Left cardiac atrium (tissue), 4 donors: ENCODE results near the gene MATN4. TPM values are rescaled to one million over a fixed set of nuclear protein-coding genes. Genes with fewer than 3 reads are reported as not detected.

ENCODE experiments used
- ATAC-seq, 2 donors: fragments of 200-7000 bp; cut with Tn5 transposase; one replicate each; pipeline ENCODE4 v1.9.1; 2020; ENCODE audit warnings: mild to moderate bottlenecking in 2 of 2, moderate library complexity in 2 of 2
- DNase-seq: peaks from one replicate; pipeline ENCODE4 v3.0.0-alpha.2; 2020
- intact Hi-C, 2 donors: fragments of 100-400 bp; cut with DNase I; formaldehyde crosslinking; loops; one replicate each; pipeline versions ENCODE4 v1.14.1 to v1.15.1; 2022 to 2023
- total RNA-seq, 2 donors: library from RNA; stranded (reverse); fragmentation: NEBNext Ultra II Directional; extraction: Animal tissue kit (Norgen Biotek cat#: 25700); gene quantifications; one replicate each; pipeline ENCODE4 v1.2.1, GENCODE V29; 2021
- donor health status: DM: no; HTN: yes; CAD: no.
- donor health status: DM: no; HTN: yes; CAD: no; lungs with severe emphysema.
- donor health status: DM: yes; HTN: yes; CAD: no.
- donor health status: Dilated cardiomyopathy.

The MATN4 gene
- total RNA-seq, 2 donors from 2014 or later = not detected

DNA sequence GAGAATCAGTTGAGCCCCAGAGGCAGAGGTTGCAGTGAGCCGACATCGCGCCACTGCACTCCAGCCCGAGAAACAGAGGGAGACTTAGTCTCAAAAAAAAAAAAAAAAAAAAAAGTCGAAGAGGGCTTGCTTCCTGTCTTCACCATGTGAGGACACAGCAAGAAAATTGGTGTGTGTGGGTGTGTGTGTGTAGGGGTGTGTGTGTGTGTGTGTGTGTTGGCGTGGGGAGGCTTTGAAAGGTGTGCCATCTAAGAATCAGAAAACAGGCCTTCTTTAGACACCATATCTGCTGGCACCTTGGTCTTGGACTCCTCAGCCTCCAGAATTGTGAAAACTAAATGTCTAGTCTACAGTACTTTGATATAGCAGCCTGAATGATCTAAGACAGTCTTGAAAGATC is 8.3 kb downstream of the MATN4 start:
- DNase-seq (no peak), ATAC-seq (no peak)
- intact Hi-C loops = loop anchor here in 1 of 2 donors (10.0 kb wide), 1 partner anchor 205 kb away; no protein-coding TSS in a partner anchor

GRCh38 chr20:45297786-45298497 is 10.2 kb downstream of the MATN4 start:
- DNase-seq (no peak), ATAC-seq (no peak)
- intact Hi-C loops = loop anchor here in 1 of 2 donors (10.0 kb wide), 1 partner anchor 203 kb away; no protein-coding TSS in a partner anchor

- ATAC-seq = no peak
- intact Hi-C loops = loop anchor here in 1 of 2 donors (10.0 kb wide), 1 partner anchor 200 kb away; no protein-coding TSS in a partner anchor
- no peak for DNase-seq
Observed at GRCh38 chr20:45294659-45295058, 13.4 kb downstream of the MATN4 start.

DNA sequence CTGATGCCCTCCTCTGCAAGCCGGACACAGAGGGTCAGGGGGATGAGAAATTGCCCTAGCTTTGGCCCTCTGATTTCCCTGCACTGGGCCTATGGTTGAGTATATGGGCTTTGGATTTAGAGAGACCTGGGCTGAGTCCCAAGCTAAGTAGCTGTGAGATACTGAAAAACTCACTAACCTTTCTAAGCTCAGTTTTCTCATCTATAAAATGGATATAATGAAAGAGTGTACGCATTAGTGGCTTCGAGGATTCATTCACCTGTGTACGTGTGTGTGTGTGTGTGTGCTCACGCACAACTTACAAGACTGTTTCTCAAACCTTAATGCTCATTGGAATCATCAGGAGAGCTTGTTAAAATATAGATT is 14.1 kb downstream of the MATN4 start:
- no peak for ATAC-seq
- intact Hi-C loops = loop anchor here in 1 of 2 donors (10.0 kb wide), 1 partner anchor 199 kb away; no protein-coding TSS in a partner anchor
- DNase-seq = no peak

DNA sequence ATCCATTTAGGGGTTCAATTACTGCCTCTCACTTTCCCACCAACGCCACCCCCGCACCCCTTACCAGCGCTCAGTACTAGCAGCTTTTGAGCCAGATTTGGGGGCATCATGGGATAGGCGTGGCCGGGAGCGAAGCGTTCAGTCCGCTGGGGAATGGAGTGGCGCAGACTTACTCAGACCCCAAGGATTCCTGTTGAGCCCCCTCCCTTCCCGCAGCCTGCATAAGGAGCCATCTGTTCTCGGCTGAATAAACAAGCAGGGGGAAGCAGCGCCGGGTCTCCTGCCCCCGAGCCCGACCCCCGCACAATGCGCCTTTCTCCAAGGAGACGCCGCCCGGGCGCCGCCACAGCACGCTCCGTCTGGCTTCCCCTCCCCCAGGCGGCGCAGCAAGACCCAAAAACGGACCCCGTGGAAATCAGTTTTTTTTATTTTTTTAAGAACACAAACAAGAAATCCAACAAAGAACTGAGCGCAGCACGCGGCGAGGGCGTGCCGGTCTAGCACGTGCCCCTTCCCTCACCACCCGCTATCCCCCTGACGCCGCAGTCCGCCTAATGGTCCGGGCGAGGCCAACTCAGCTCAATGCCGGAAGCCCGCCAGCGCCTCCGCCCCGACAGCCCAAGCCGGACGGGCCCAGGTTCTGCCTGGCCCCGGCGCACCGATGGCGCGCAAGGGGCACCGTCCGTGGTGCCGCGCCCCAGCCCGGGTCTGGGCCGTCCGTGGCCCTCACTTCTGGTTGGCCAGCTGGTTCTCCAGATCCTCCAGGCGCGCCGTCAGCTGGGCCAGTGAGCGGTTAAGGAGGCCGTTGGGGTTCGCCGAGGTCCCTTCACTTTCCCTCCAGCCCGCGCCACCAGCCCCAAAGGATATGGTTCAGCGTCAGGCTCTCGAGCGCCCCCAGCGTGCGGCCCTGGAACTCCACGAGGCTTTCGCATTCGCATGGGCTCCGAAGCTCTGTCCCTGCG is 14.8 kb downstream of the MATN4 start:
- ATAC-seq (peak; percentile 80 to 91), DNase-seq (peak; percentile 88)
- intact Hi-C loops = loop anchor here in 1 of 2 donors (10.0 kb wide), 1 partner anchor 199 kb away; no protein-coding TSS in a partner anchor

GRCh38 chr20:45292343-45292742 is 15.8 kb downstream of the MATN4 start:
- ATAC-seq = no peak
- intact Hi-C loops = loop anchor here in 1 of 2 donors (10.0 kb wide), 1 partner anchor 198 kb away; no protein-coding TSS in a partner anchor
- no peak for DNase-seq

- intact Hi-C loops = loop anchor here in 1 of 2 donors (2.0 to 10.0 kb wide), 2 partner anchors 197 to 281 kb away; no protein-coding TSS in a partner anchor
Observed at GRCh38 chr20:45291526-45291925, 16.6 kb downstream of the MATN4 start.

DNA sequence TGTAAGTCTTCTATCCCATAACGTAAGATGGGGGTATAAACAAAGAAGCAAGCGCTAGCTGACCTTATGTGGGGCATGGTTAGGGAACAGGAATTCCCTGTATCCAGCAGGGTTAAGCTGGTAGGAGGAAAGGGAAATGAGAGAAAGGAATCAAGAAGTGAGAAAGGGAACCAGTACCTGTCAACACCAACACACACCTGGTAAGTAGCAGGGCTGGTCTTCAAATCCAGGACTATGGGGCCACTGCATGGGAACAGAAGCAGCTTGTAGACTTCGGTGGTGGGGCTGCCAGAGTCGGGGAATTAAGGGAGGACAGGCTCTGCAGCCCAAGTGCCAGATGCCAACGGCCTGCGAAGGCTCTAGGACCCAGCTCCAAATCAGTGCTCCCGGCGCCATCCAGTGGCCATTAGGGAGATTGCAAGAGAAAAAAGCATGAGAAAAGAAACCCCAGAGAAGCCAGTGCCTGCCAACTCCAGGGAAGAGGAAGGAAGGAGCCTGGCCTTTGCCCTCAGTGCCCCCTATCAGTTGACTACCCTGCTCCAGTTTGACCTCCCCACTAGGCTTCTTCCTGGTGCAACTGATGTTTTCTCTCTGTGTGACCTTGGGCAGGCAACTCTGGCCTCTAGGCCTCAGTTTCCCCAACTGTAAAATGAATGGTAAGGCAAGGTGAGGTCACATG is 17.3 kb downstream of the MATN4 start:
- intact Hi-C loops = loop anchor here in 1 of 2 donors (2.0 to 10.0 kb wide), 2 partner anchors 196 to 280 kb away; no protein-coding TSS in a partner anchor
- peak; percentile 62 to 66 for ATAC-seq

More at GRCh38 chr20:45291526-45291925, 16.6 kb downstream of the MATN4 start:
- no peak for DNase-seq
- no peak for ATAC-seq

GRCh38 chr20:45289942-45290676 is 18.0 kb downstream of the MATN4 start:
- intact Hi-C loops = loop anchor here in 1 of 2 donors (2.0 to 10.0 kb wide), 2 partner anchors 195 to 279 kb away; no protein-coding TSS in a partner anchor
- ATAC-seq = no peak
- DNase-seq = no peak

More for the DNA sequence above, 17.3 kb downstream of the MATN4 start:
- DNase-seq = peak; percentile 84

DNA sequence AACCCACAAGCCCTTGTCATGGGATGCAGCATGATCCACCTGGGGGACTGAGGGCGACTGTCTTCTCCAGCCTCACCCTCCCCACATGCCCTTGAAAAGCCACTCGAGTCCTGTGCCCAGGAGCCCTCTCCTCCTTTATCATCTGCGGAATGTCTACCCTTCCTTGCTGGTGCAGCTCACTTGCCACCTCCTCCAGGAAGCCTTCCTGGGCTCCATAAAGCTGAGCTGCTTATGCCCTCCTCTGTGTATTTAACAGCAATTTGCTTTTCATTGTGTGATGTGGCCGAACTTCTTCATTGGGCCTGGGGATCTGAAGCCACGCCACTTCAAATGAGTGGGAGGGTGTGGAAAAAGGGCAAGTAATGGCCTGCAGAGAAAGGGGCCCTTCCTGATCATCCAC is 19.2 kb downstream of the MATN4 start:
- DNase-seq (no peak), ATAC-seq (no peak)
- intact Hi-C loops = no loop called here

DNA sequence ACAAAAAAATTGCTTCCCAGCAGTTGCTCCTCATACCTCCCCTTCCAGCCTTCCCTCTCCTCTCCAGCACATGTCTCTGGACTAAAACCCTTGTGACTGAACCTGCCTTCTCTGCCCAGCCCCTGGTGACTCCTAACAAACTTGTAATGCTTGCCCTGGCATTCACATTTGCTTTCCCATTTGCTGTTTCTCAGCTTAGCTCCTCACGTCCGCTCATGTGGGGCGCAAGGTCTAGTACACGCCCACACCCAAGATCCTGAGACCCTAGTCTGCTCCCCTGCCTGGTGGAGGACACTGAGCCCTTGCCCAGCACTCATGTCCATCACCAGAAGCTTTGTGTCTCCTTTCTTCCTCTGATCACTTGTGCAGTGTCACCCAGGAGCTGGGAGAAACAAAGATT is 19.7 kb downstream of the MATN4 start:
- no peak for ATAC-seq
- intact Hi-C loops = no loop called here

DNA sequence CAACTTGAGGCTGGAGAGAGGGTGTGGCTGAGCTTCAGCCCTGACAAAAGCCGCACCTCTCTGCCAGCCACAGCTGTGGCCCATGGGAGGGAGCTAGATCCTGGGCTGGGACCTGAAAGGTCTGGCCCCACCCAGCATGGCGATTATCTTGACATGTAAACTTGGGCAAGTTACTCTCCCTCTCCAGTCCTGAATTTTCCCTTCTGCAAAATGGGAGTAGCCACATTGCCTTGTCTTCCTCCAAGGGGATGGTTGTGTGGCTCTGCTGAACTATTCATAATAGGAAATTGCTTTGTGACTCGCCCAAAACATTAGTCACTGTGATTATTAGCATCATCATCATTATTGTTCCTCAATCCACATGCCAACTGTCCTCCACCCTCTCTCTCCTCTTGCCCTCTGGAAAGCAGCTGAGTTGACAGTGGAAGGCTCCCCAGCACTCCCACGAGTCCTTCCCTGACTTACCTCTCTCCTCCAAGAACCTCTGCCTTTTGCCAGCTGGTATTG is 24.5 kb downstream of the MATN4 start:
- ATAC-seq = no peak
- intact Hi-C loops = no loop called here
- no peak for DNase-seq

More for the DNA sequence above, 19.7 kb downstream of the MATN4 start:
- no peak for DNase-seq

- ATAC-seq (no peak), DNase-seq (no peak)
- intact Hi-C loops = no loop called here
Observed at GRCh38 chr20:45282700-45283550, 25.2 kb downstream of the MATN4 start.

DNA sequence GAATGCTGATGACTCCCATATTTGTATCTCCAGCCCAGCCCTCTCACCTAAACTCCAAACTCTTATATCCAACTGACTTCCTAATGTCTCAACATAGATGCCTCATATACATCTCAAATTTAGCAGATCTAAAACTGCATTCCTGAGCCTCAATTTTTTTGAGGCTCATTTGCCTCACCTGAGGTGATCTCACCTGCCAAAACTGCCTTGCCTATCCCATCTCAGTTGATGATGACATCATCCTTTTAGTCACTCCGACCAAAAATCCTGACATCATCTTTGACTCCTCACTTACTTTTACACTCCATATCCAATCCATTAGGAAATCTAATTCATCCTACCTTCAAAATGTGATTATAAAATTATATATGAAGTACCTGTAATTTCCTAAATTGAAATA is 28.1 kb downstream of the MATN4 start:
- no peak for ATAC-seq
- intact Hi-C loops = loop anchor here in 1 of 2 donors (10.0 kb wide), 1 partner anchor 145 kb away; no protein-coding TSS in a partner anchor

GRCh38 chr20:45275338-45275737 is 32.8 kb downstream of the MATN4 start:
- intact Hi-C loops = loop anchor here in 1 of 2 donors (10.0 kb wide), 1 partner anchor 141 kb away; no protein-coding TSS in a partner anchor
- no peak for DNase-seq
- no peak for ATAC-seq

More for the DNA sequence above, 28.1 kb downstream of the MATN4 start:
- no peak for DNase-seq

DNA sequence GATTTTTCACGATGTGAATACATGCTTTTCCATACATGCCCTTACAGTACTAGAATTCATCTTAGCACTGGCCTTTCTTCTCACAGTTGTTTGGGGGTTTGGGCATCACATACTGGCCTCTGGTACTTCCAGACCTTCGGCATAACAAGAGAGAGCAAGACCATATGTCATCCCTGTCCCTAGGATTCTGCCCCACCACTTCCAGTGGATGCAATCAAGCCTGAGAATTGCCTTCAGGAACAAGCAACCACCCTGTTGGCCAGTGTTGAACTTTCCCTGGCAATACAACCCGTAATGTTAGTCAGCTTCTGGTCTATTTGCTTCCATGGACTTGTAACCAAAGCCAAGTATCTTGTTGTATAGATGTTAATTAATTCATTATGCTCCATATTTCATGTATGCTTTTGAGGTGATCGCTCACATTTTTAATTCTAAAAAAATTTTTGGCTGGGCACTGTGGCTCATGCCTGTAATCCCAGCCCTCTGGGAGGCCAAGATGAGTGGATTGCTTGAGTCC is 38.3 kb downstream of the MATN4 start:
- DNase-seq = no peak
- ATAC-seq = no peak
- intact Hi-C loops = loop anchor here in 1 of 2 donors (10.0 kb wide), 1 partner anchor 135 kb away; no protein-coding TSS in a partner anchor

- intact Hi-C loops = no loop called here
- ATAC-seq (no peak), DNase-seq (no peak)
Observed at GRCh38 chr20:45269056-45269455, 39.0 kb downstream of the MATN4 start.
